A673 (cell line): Measurements from ENCODE around the gene MORC1.

Experiments used
- CTCF ChIP-seq: fragments of 300-800, 200-600 bp; sonication (generic); conservative IDR thresholded peaks from 2 replicates; pipeline ENCODE4 v1.5.1; 2017; ENCODE audit warnings: low read depth, mild to moderate bottlenecking, antibody characterized with exemption, low read length, moderate library complexity, mixed read lengths
- EZH2 ChIP-seq: fragments of 200-600 bp; sonication (generic); IDR thresholded peaks from 2 replicates; pipeline ENCODE4 v1.6.1; 2017; ENCODE audit warnings: borderline replicate concordance, low read depth, mild to moderate bottlenecking, mixed read lengths, antibody characterized with exemption, low read length; ENCODE audit not compliant: poor library complexity, severe bottlenecking

GRCh38 chr3:109021556-109021955 is 96.4 kb downstream of the MORC1 start:
- no peak for TF ChIP-seq CTCF
- no peak for TF ChIP-seq EZH2
